Epithelial cell of proximal tubule (primary cell): Measurements from ENCODE around the gene FAM3D. TPM values are rescaled to one million over a fixed set of nuclear protein-coding genes. Genes with fewer than 3 reads are reported as not detected.

Experiments used
- DNase-seq: peaks from one replicate; pipeline ENCODE4 v3.0.0-alpha.2; 2011; ENCODE audit warnings: low read depth
- H3K4me3 ChIP-seq: 2 replicates; pipeline ENCODE4 v1.5.1; 2011; ENCODE audit warnings: low read depth, mild to moderate bottlenecking, low read length
- CTCF ChIP-seq: conservative IDR thresholded peaks from 2 replicates; pipeline ENCODE4 v1.5.1; 2012; ENCODE audit warnings: low read depth, mild to moderate bottlenecking, low read length
- total RNA-seq: library from RNA; depleted of rRNA; stranded (reverse); fragments of >200 nt; gene quantifications from 2 replicates; pipeline ENCODE4 v1.2.3, GENCODE V29; 2015

The FAM3D gene
- total RNA-seq, 1 donor from 2014 or later: not detected

DNA sequence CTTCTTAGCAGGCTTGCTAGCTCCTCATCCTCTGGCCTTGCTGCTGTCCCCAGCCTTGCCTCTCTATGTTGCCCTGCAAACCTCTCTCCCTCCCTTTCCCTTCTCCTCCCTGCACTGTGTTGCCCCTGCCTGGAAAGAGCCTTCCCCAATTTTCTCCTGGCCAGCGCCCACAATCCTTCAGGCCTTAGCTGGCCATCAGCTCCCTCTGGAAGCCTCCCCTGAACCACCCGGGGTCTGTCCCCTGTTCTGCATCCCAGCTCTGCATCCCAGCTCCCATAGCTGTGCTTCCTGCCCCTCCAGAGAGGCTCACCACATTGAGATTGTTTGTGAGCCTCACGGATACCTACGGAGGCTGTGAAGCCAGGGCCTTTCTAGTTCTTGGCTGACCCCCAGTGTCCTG, 23.7 kb downstream of the FAM3D start:
- H3K4me3 ChIP-seq: no peak overlapping the region
- TF ChIP-seq CTCF: no peak
- DNase-seq: no peak

DNA sequence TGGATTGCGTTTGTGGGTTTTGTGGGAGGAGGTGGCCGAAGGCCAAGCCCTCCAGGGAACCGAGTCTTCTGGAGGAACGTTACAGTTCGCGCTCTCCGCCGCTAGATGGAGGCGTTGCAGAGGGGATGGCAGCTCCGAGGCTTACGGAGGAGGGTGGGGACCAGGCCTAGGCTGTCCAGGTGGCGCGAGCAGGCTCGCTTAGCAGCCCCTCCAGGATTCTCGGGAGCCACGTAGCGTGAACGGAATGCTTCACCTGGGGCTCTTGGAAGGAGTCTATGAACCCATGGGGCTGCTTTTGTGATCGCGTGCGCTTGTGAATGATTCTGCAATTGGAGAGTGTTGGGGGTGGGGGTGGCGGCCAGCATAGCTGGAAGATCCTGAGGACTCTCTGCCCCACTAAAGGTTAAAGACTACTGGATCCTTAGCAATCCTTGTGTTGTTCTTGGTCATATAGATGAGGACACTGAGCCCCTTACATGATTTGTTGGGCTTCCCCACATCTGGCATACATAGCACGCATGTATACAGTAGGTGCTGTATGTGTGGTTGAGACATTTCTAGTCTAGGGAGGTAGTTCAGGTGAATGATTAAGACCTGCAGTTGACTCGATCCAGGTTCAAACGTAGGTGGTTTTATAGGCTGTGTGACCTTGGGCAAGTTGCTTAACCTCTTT, 25.7 kb downstream of the FAM3D start:
- no peak for DNase-seq
- H3K4me3 ChIP-seq: peak overlapping the region; percentile 30
- peak; percentile 94 for TF ChIP-seq CTCF

DNA sequence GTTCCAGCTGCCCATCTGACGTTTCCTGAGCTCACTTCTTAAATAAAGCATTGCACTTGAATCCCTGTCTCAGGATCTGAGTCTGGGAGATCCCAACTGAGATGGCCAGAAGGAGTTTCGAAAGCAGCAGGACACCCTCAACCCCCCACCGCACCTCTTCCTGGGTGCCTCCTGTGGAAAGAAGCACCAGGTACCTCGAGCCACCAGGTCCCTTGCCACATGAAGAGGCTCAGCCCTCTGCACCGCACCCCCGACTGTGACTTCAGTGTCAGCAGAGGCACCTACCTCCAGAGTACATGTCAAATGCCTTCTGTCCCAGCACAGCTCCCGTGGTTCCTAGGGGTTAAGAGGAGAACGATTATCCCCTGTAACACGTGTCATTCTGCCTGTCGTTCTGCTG, 26.7 kb downstream of the FAM3D start:
- TF ChIP-seq CTCF: no peak
- no peak overlapping the region for H3K4me3 ChIP-seq
- DNase-seq: no peak

DNA sequence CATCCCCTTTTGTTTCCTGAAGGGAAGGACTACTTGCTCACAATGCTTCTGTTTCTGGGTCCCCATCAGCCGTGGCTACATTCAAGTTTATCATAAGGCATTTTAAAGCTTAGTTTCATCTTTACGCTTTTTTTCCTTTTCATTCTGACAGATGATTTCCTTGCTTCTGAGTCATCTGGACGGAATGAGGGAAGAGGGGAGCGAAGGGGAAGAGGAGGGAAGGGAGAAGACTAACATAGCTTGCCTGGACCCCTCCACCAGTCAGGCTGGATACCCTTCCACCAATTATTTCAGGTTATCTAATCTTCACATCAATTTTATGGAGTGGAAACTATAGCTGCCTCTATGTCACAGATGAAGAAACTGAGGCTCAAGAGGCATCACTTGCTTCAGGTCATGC, 27.6 kb downstream of the FAM3D start:
- DNase-seq: no peak
- H3K4me3 ChIP-seq: no peak overlapping the region
- no peak for TF ChIP-seq CTCF

DNA sequence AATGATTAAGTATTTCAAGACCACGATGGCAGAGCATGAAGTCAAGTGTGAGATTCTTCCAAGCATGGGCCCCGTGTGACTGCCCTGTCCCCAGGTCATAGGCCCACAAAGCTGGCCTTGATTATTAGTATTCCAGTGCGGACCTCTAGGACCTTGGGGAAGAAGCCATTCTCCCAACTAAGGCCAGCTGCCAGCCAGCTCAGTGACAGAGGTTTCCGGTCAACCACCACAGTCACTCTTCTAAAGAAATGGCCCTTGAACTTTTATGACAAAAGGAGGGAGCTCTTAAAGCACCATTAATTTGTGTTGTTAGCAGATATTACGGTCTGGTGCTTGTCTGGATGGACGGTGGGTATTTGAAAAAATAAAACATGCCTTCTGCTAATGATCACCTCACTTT, 28.0 kb downstream of the FAM3D start:
- TF ChIP-seq CTCF: no peak
- no peak overlapping the region for H3K4me3 ChIP-seq
- no peak for DNase-seq

DNA sequence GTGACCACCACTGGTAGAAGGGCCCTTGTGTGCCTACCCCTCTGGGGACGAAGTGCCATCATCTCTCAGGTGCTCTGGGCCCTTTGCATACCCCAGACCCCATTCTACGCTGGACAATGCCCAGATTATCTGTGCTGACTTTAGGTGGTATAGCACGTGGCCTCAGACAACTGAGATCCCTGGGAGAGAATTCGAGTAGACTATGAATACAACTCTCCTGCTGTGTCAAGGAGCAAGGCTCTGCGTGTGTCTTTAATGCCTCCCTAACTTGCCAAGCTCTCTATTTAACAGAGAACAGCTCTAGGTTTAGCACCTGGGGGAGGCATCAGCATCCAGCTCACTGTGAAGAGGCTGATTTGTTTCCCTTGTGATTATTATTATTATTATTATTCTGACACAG, 29.1 kb downstream of the FAM3D start:
- no peak for TF ChIP-seq CTCF
- no peak overlapping the region for H3K4me3 ChIP-seq
- DNase-seq: no peak
